H1 (cell line): ENCODE data around the gene CHEK2. TPM values are rescaled to one million over a fixed set of nuclear protein-coding genes. Genes with fewer than 3 reads are reported as not detected.
"Not testable (repeated sequence)": the region's sequence is repeated elsewhere in the genome, so short reads cannot be mapped to it uniquely, and the experiment has no call there.

ENCODE experiments used
- CTCF ChIA-PET: fragments of 300-600 bp; sonication (Branson Sonifier 250); formaldehyde crosslinking; loops from one replicate; lab custom pipeline; 2021; ENCODE audit not compliant: partially characterized antibody; lab: Charles Lee
- POLR2A ChIA-PET: fragments of 300-600 bp; sonication (Branson Sonifier 250); formaldehyde crosslinking; loops from one replicate; lab custom pipeline; 2021; ENCODE audit warnings: inconsistent platforms; ENCODE audit not compliant: partially characterized antibody; lab: Charles Lee
- DNase-seq, 2 experiments: peaks; one replicate each; pipeline versions ENCODE4 v3.0.0 to v3.0.0-alpha.2; 2010 to 2022; ENCODE audit warnings: low spot score in 2 of 2, low read depth in 1 of 2, mixed read lengths in 1 of 2
- FAIRE-seq: peaks from 2 replicates; lab custom pipeline; 2011; peaks lifted over from hg19 to GRCh38; lab: Jason Lieb, UNC
- H2AFZ ChIP-seq: 2 replicates; pipeline ENCODE4 v1.8.1; 2012; ENCODE audit warnings: low read length, inconsistent platforms
- H2AK5ac ChIP-seq: 2 replicates; pipeline ENCODE4 v1.6.1; 2013; ENCODE audit warnings: low read depth, low read length
- H2BK120ac ChIP-seq: replicated peaks from 2 replicates; pipeline ENCODE3; 2013; ENCODE audit warnings: low read depth, low read length, inconsistent platforms
- H2BK12ac ChIP-seq: 2 replicates; pipeline ENCODE4 v1.6.1; 2013; ENCODE audit warnings: low read depth, low read length
- H2BK15ac ChIP-seq: 2 replicates; pipeline ENCODE4 v1.6.1; 2013; ENCODE audit warnings: low read length
- H2BK20ac ChIP-seq: 2 replicates; pipeline ENCODE4 v1.6.1; 2013; ENCODE audit warnings: low read length
- H2BK5ac ChIP-seq: 2 replicates; pipeline ENCODE4 v1.6.1; 2013; ENCODE audit warnings: low read depth, low read length
- H3K14ac ChIP-seq: 2 replicates; pipeline ENCODE4 v1.6.1; 2013; ENCODE audit warnings: inconsistent platforms; ENCODE audit not compliant: insufficient read length
- H3K18ac ChIP-seq: 2 replicates; pipeline ENCODE4 v1.6.1; 2013; ENCODE audit warnings: low read length; ENCODE audit errors: extremely low read depth
- H3K23ac ChIP-seq: 2 replicates; pipeline ENCODE4 v1.6.1; 2013; ENCODE audit warnings: inconsistent platforms; ENCODE audit not compliant: insufficient read length
- H3K23me2 ChIP-seq: 2 replicates; pipeline ENCODE4 v1.6.1; 2013; ENCODE audit warnings: low read depth, low read length
- H3K27ac ChIP-seq: 2 replicates; pipeline ENCODE4 v1.6.1; 2011; ENCODE audit warnings: low read depth, low read length, inconsistent platforms
- H3K27me3 ChIP-seq, 4 experiments: replicated peaks in 1 of 4; 1 replicate in 1 of 4; 2 replicates in 3 of 4; pipeline versions ENCODE4 v1.6.1 to v1.8.1; 2011 to 2013; ENCODE audit warnings: low read length in 3 of 4, mild to moderate bottlenecking in 3 of 4, inconsistent platforms in 2 of 4, mixed read lengths in 2 of 4, moderate library complexity in 1 of 4; ENCODE audit not compliant: control insufficient read depth in 3 of 4, insufficient read depth in 3 of 4; ENCODE audit errors: extremely low read depth in 1 of 4
- H3K36me3 ChIP-seq, 4 experiments: 2 replicates each; pipeline versions ENCODE4 v1.6.1 to v1.8.1; 2011 to 2013; ENCODE audit warnings: mild to moderate bottlenecking in 4 of 4, low read length in 3 of 4, moderate library complexity in 2 of 4, control low read depth in 1 of 4, inconsistent platforms in 1 of 4; ENCODE audit not compliant: insufficient read depth in 4 of 4, control insufficient read depth in 2 of 4
- H3K4ac ChIP-seq: replicated peaks from 2 replicates; pipeline ENCODE3; 2013; ENCODE audit warnings: low read length, low read depth, mixed read lengths, inconsistent platforms; ENCODE audit not compliant: insufficient read length
- H3K4me1 ChIP-seq, 4 experiments: replicated peaks in 1 of 4; 1 replicate in 1 of 4; 2 replicates in 3 of 4; pipeline versions ENCODE4 v1.6.1 to v1.8.1; 2011 to 2013; ENCODE audit warnings: low read length in 3 of 4, inconsistent platforms in 2 of 4, mixed read lengths in 1 of 4; ENCODE audit not compliant: insufficient read depth in 4 of 4, control insufficient read depth in 3 of 4
- H3K4me2 ChIP-seq, 2 experiments: 2 replicates each; pipeline versions ENCODE4 v1.6.1 to v1.8.1; 2011 to 2013; ENCODE audit warnings: low read depth in 2 of 2, low read length in 2 of 2, control low read depth in 1 of 2, inconsistent platforms in 1 of 2, mild to moderate bottlenecking in 1 of 2; ENCODE audit not compliant: insufficient read depth in 1 of 2
- H3K4me3 ChIP-seq, 4 experiments: fragments of 200-600, 300-600 bp in 1 of 4; sonication (generic), shearing (Covaris generic), sonication (Bioruptor Twin) in 1 of 4; 2 replicates each; pipeline versions ENCODE4 v1.5.1 to v1.8.1; 2011 to 2016; ENCODE audit warnings: low read length in 4 of 4, low read depth in 3 of 4, control low read depth in 2 of 4, inconsistent platforms in 2 of 4, mild to moderate bottlenecking in 2 of 4, mixed read lengths in 1 of 4, moderate library complexity in 1 of 4; ENCODE audit not compliant: insufficient read depth in 2 of 4; ENCODE audit errors: extremely low read depth in 1 of 4
- H3K56ac ChIP-seq: replicated peaks from 2 replicates; pipeline ENCODE3; 2013; ENCODE audit warnings: low read depth, mild to moderate bottlenecking, mixed read lengths, low read length, inconsistent platforms; ENCODE audit not compliant: insufficient read length
- H3K79me1 ChIP-seq: 2 replicates; pipeline ENCODE4 v1.6.1; 2013; ENCODE audit warnings: low read depth, low read length, control low read depth
- H3K79me2 ChIP-seq, 2 experiments: 2 replicates each; pipeline versions ENCODE4 v1.6.1 to v1.8.1; 2012 to 2013; ENCODE audit warnings: low read length in 2 of 2, mild to moderate bottlenecking in 2 of 2, inconsistent platforms in 1 of 2; ENCODE audit not compliant: insufficient read depth in 2 of 2, control insufficient read depth in 1 of 2
- H3K9ac ChIP-seq, 4 experiments: replicated peaks in 1 of 4; 1 replicate in 1 of 4; 2 replicates in 3 of 4; pipeline versions ENCODE4 v1.6.1 to v1.8.1; 2011 to 2013; ENCODE audit warnings: low read depth in 3 of 4, low read length in 3 of 4, control low read depth in 2 of 4, mild to moderate bottlenecking in 2 of 4, moderate library complexity in 2 of 4, inconsistent platforms in 1 of 4; ENCODE audit errors: extremely low read depth in 1 of 4
- H3K9me3 ChIP-seq, 2 experiments: 2 replicates each; pipeline versions ENCODE4 v1.6.1 to v1.8.1; 2012 to 2013; ENCODE audit warnings: mild to moderate bottlenecking in 2 of 2, moderate library complexity in 2 of 2, control low read depth in 1 of 2, inconsistent platforms in 1 of 2, low read depth in 1 of 2, low read length in 1 of 2, mixed read lengths in 1 of 2; ENCODE audit not compliant: insufficient read depth in 2 of 2
- H4K20me1 ChIP-seq, 2 experiments: replicated peaks in 1 of 2; 2 replicates each; pipeline versions ENCODE3 to v1.8.1; 2011 to 2013; ENCODE audit warnings: inconsistent platforms in 2 of 2, low read length in 2 of 2, mild to moderate bottlenecking in 1 of 2; ENCODE audit not compliant: insufficient read depth in 2 of 2, control insufficient read depth in 1 of 2
- H4K5ac ChIP-seq: 2 replicates; pipeline ENCODE4 v1.6.1; 2013; ENCODE audit warnings: low read length, low read depth, mixed read lengths, inconsistent platforms; ENCODE audit not compliant: insufficient read length
- H4K8ac ChIP-seq: 2 replicates; pipeline ENCODE4 v1.8.0; 2013; ENCODE audit warnings: mild to moderate bottlenecking, moderate library complexity, low read length, inconsistent platforms; ENCODE audit not compliant: insufficient read depth; ENCODE audit errors: extremely low read depth
- H4K91ac ChIP-seq: replicated peaks from 2 replicates; pipeline ENCODE3; 2013; ENCODE audit warnings: low read length, mixed read lengths, inconsistent platforms; ENCODE audit not compliant: insufficient read length
- WGBS, 2 experiments: shearing (Covaris generic) in 1 of 2; methylation state at CpG; one replicate each; pipeline versions ENCODE4 v1.1.6 to v1.1.7; 2013 to 2015; ENCODE audit warnings: low lambda C conversion rate in 2 of 2, mixed read lengths in 2 of 2, inconsistent platforms in 1 of 2, low coverage in 1 of 2, missing lambda C conversion rate in 1 of 2; ENCODE audit not compliant: insufficient replicate concordance in 2 of 2, insufficient coverage in 1 of 2, insufficient read length in 1 of 2; ENCODE audit errors: extremely low coverage in 1 of 2, missing lambda C conversion rate in 1 of 2; 5-methylcytosine and 5-hydroxymethylcytosine counted together
- polyA plus RNA-seq, 7 experiments: library from polyadenylated mRNA; depleted of rRNA in 3 of 7; stranded (reverse) in 5 of 7; unstranded in 2 of 7; fragments of >200 nt in 5 of 7; fragments of 200-250 nt in 2 of 7; gene quantifications; 1 replicate in 5 of 7; 2 replicates in 1 of 7; 4 replicates in 1 of 7; pipeline versions ENCODE4 v1.2.1 to v1.2.3, GENCODE V29; 2011 to 2013; ENCODE audit warnings: missing spikeins in 2 of 7, mixed read lengths in 2 of 7
- total RNA-seq: library from RNA; stranded (reverse); fragmentation: NEBNext Ultra II Directional; extraction: Animal tissue kit (Norgen Biotek cat#: 25700); gene quantifications from 2 replicates; pipeline ENCODE4 v1.2.1, GENCODE V29; 2021

Gene CHEK2
- total and polyA plus RNA-seq, 2 of the 8 experiments (the other 6 are each of a cell fraction or from before 2014, with no cell fraction given): 74.9 to 89.5 TPM

- not testable (repeated sequence) for H3K23ac ChIP-seq, H4K20me1 ChIP-seq, H4K91ac ChIP-seq, H2AFZ ChIP-seq, H3K23me2 ChIP-seq, H4K8ac ChIP-seq, H2AK5ac ChIP-seq, DNase-seq, H3K18ac ChIP-seq, H2BK12ac ChIP-seq, H3K4me3 ChIP-seq, H2BK15ac ChIP-seq, H3K9ac ChIP-seq, H2BK120ac ChIP-seq, H3K27me3 ChIP-seq, H3K4ac ChIP-seq, H3K4me1 ChIP-seq, H3K56ac ChIP-seq, FAIRE-seq, H2BK20ac ChIP-seq, H3K79me2 ChIP-seq, H3K4me2 ChIP-seq, H2BK5ac ChIP-seq, H3K14ac ChIP-seq, H4K5ac ChIP-seq, H3K79me1 ChIP-seq, H3K27ac ChIP-seq, H3K9me3 ChIP-seq
- CTCF ChIA-PET: interaction anchor here (0.6 kb wide), 1 partner anchor 137 kb away, joined by 3 read pairs; no protein-coding TSS in a partner anchor
- H3K36me3 ChIP-seq: peaks cover 0 to 14% (median 6%) of the 10 kb centered on the region in 4 experiments; a peak in 5 of 8 replicates
- POLR2A ChIA-PET: interaction anchor here (0.7 kb wide), 1 partner anchor 102 kb away, joined by 3 read pairs; no protein-coding TSS in a partner anchor
- 89% methylated on average over 6 of the region's 6 CpGs; no CpG with 5 or more reads in 1 of the 2 experiments for WGBS, 2 experiments
These were observed 48.4 kb downstream of the CHEK2 start for GRCh38 chr22:28693041-28693760.
